Stimulated activated naive B cell treated with anti-CD40 and anti-IgM and Interleukin-4, amounts not matched to agents 10 μg/mL and 1 μg/mL and 100 μg/mL, for 72 hours (primary cell): ENCODE results near the gene DLX3.

Experiments used
- ATAC-seq, 2 donors: fragments of 150-1000 bp; cut with Tn5 transposase; replicated peaks; 2 replicates each; pipeline ENCODE4 v1.10.0; 2021; ENCODE audit warnings: moderate library complexity in 1 of 2
- DNase-seq: peaks from one replicate; pipeline ENCODE4 v3.0.0; 2021
- H3K27ac Mint-ChIP-seq: one replicate; pipeline ENCODE4 v1.8.0; 2022; ENCODE audit warnings: mild to moderate bottlenecking, mixed read lengths
- H3K27me3 Mint-ChIP-seq, 2 donors: one replicate each; pipeline ENCODE4 v1.8.0; 2022; ENCODE audit warnings: mixed read lengths in 2 of 2
- H3K36me3 Mint-ChIP-seq, 2 donors: one replicate each; pipeline ENCODE4 v1.8.0; 2022; ENCODE audit warnings: mixed read lengths in 2 of 2, mild to moderate bottlenecking in 1 of 2
- H3K4me1 Mint-ChIP-seq, 2 donors: one replicate each; pipeline ENCODE4 v1.8.0; 2022; ENCODE audit warnings: mixed read lengths in 2 of 2, mild to moderate bottlenecking in 1 of 2
- H3K4me3 Mint-ChIP-seq, 2 donors: one replicate each; pipeline ENCODE4 v1.8.0; 2022; ENCODE audit warnings: mild to moderate bottlenecking in 2 of 2, mixed read lengths in 2 of 2, moderate library complexity in 1 of 2
- H3K9me3 Mint-ChIP-seq, 2 donors: one replicate each; pipeline ENCODE4 v1.8.0; 2022; ENCODE audit warnings: mixed read lengths in 2 of 2, mild to moderate bottlenecking in 1 of 2

DLX3 gene

GRCh38 chr17:50013079-50013478 is 18.1 kb upstream of the DLX3 start:
- peaks cover 45 to 50% of the 10 kb centered on the region in 2 donors for H3K27me3 Mint-ChIP-seq
- no peaks in the 10 kb centered on the region for H3K4me1 Mint-ChIP-seq
- no peak overlapping the region for H3K4me3 Mint-ChIP-seq
- no peak for DNase-seq
- peaks cover 3 to 15% of the 10 kb centered on the region in 2 donors for H3K36me3 Mint-ChIP-seq
- no peak for ATAC-seq
- no peak overlapping the region for H3K27ac Mint-ChIP-seq
- peaks cover 13 to 31% of the 10 kb centered on the region in 2 donors for H3K9me3 Mint-ChIP-seq

- Mint-ChIP-seq H3K27ac (no peak overlapping the region), H3K27me3 (peaks cover 24 to 30% of the 10 kb centered on the region in 2 donors), H3K4me1 (peaks cover 5 to 15% of the 10 kb centered on the region in 2 donors), H3K36me3 (peaks cover 3 to 9% of the 10 kb centered on the region in 2 donors), H3K9me3 (peaks cover 9 to 19% of the 10 kb centered on the region in 2 donors), H3K4me3 (no peak overlapping the region)
- DNase-seq (no peak), ATAC-seq (no peak)
Measured at GRCh38 chr17:50009282-50009681, 14.3 kb upstream of the DLX3 start.

DNA sequence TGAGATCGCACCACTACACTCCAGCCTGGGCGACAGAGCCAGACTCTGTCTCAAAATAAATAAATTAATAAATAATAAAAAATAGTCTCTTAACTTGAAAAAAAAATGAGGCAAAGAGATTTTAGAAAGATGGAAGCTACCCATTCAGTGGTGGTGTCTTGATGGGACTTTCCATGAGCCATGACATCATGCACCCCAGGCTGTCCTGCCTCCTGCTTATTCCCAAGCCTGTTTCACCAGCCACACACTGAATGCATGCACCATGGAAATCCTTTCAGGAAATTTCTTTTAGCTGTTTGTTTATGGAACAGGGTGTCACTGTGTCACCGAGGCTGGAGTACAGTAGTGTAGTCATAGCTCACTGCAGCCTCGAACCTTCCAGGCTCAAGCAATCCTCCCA is 8.9 kb upstream of the DLX3 start:
- peaks cover 30 to 34% of the 10 kb centered on the region in 2 donors for H3K27me3 Mint-ChIP-seq
- ATAC-seq = no peak

DNA sequence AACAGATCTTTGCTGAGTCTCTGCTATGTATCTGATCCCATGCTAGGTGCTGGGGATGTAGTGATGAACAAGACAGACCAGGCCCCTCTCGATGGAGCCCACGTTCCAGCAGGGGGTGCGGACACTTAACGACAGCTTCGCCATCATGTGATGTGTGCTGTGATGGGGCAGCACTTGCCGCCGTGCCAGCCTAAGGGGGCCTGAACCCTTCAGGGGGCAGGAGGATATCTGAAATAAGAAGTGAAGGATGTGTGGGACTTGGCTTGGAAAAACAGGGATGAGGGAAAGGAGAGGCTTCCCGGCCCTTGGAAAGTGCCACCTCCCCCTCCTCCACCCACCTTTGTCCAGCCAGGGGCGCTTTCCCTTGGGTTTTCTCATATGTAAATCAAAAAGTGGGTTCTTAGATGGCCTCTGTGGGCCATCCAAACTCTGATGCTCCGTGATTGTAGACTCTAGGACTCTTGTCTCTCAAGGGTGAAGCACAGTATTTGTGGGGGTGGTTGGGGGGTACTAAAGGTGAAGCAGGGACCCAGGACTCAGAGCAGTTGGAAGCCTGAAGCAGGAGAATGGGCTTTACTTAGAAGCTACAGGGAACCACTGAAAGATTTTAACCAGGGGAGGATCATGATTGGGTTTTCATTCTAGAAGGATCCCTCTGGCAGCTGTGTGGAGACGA is 4.0 kb upstream of the DLX3 start:
- peaks cover 19 to 37% of the 10 kb centered on the region in 2 donors for H3K4me1 Mint-ChIP-seq
- peaks cover 0 to 3% of the 10 kb centered on the region in 2 donors for H3K36me3 Mint-ChIP-seq
- H3K27ac Mint-ChIP-seq = no peak overlapping the region
- ATAC-seq (no peak), DNase-seq (no peak)
- H3K4me3 Mint-ChIP-seq = no peak overlapping the region
- H3K9me3 Mint-ChIP-seq = no peaks in the 10 kb centered on the region
- H3K27me3 Mint-ChIP-seq = peaks cover 72 to 77% of the 10 kb centered on the region in 2 donors

More for the DNA sequence above, 8.9 kb upstream of the DLX3 start:
- Mint-ChIP-seq H3K36me3 (peaks cover under 1 to 3% of the 10 kb centered on the region in 2 donors), H3K27ac (no peak overlapping the region), H3K4me1 (peaks cover 6 to 20% of the 10 kb centered on the region in 2 donors), H3K9me3 (peaks cover 2% of the 10 kb centered on the region in 2 donors), H3K4me3 (no peak overlapping the region)
- DNase-seq = no peak

DNA sequence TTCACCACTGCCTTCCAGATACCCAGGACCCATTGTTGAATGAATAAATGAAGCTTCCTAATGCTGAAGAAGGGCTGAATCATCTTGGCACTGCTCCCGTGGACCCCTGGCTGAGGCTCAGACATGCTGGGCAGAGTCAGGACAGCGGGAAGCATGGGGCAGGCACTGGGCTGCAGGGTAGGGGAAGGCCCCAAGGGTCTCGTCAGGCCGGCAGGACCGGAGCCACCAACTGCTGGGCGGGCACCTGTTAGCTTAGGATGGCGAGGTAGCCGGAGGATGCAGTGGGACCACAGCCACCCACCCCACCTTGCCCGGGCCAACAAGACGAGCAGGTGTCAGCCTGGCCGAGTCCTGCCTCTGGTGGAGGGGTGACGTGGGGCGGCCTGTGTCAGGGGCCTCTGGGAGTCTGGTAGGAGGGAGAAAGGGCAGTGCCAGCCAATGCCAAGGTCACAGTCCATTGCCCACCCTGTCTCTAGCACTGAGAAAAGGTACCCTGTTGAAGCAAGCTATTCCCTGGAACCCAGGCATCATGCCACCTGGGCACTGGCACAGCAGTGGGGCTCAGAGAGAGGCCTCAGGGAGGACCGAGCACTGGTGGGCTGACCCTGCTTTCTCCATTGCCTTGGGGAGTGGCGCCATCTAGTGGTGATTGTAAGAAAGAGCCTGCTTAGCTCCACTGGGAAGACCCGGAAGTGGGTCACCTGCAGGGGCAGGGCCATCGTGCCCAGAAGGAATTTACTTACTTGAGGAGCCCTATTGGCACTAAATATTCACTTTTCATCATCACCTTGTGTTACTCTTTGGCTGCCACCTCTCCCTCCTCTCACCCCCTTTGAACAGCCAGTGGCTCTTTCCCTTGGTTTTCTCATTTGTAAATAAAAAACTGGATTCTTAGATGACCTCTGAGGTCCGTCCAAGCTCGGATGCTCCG is 3.0 kb upstream of the DLX3 start:
- peaks cover 21 to 41% of the 10 kb centered on the region in 2 donors for H3K4me1 Mint-ChIP-seq
- peaks cover 0 to 3% of the 10 kb centered on the region in 2 donors for H3K36me3 Mint-ChIP-seq
- H3K27ac Mint-ChIP-seq = no peak overlapping the region
- no peak overlapping the region for H3K4me3 Mint-ChIP-seq
- DNase-seq = peak; percentile 73
- H3K27me3 Mint-ChIP-seq = peaks cover 75 to 82% of the 10 kb centered on the region in 2 donors
- H3K9me3 Mint-ChIP-seq = no peaks in the 10 kb centered on the region
- peak; percentile 90 to 92 for ATAC-seq

GRCh38 chr17:49997301-49997650 is 2.3 kb upstream of the DLX3 start:
- H3K27ac Mint-ChIP-seq = no peak overlapping the region
- H3K4me1 Mint-ChIP-seq = peaks cover 23 to 41% of the 10 kb centered on the region in 2 donors
- no peak for DNase-seq
- peak overlapping the region; percentile 39 to 59 for H3K4me3 Mint-ChIP-seq
- peaks cover 81 to 87% of the 10 kb centered on the region in 2 donors for H3K27me3 Mint-ChIP-seq
- no peak for ATAC-seq
- peaks cover 0 to 3% of the 10 kb centered on the region in 2 donors for H3K36me3 Mint-ChIP-seq
- H3K9me3 Mint-ChIP-seq = no peaks in the 10 kb centered on the region

DNA sequence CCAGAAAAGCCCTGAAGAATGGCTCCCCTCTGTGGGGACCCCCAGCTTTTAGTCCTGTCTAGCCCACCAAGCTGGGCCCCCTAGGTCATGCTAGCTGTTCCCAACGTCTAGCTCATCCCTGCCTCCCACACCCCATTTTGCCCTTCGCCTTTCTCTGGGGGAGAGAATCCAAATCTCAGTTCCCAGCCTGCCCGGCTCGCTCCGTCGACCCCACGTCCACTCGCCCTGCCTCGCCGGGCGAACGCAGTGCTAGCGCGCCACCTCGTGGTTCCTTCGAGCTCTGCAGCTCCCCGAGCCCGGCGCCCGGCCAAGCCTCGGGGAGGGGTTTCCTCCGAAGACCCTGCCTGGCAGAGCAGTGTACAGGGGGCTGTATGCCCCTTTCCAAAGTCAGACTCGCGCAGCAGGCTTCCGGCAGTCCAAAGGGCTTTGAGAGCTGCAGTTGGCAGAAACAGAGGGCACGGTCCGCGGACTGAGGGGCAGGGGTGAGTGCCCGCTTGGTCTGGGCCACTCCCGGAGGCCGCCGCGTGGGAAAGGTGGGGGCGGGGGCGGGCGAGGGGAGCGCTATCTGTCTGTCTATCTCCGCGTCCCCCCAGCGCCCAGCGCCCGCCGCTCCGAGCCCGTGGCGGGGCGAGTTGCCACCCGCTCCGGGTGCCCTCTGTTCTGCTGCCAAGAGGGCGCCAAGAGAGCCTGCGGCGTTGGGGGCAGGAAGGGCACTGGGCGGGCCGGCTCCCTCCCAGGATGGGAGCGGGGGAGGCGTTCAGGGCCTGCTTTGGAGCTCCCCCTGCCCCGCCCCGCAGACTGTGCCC is 1.7 kb upstream of the DLX3 start:
- peak; percentile 45 for DNase-seq
- Mint-ChIP-seq H3K27ac (no peak overlapping the region), H3K36me3 (peaks cover 0 to 3% of the 10 kb centered on the region in 2 donors)

DNA sequence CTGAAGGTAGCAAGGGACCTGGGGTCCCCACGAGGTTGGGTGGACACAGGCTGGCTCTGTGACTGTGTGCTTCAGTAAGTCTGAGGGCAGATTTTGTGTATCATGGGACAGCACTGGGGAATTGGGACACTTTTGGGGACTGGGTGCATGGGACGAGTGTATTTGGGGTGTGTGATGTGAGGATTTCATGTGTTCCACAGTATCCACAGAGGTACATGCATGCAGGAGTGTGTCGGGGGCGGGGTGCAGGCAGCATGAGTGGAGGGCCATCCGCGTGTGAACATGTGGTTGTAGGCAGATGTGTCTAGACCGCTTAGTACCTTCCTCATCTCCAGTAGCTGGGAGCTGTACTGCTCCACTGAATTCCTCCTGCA is 1.1 kb upstream of the DLX3 start:
- Mint-ChIP-seq H3K4me1 (peaks cover 24 to 36% of the 10 kb centered on the region in 2 donors), H3K27ac (no peak overlapping the region), H3K4me3 (no peak overlapping the region), H3K36me3 (peaks cover 0 to 3% of the 10 kb centered on the region in 2 donors), H3K9me3 (no peaks in the 10 kb centered on the region), H3K27me3 (peaks cover 81 to 88% of the 10 kb centered on the region in 2 donors)
- no peak for ATAC-seq
- DNase-seq = no peak

More for the DNA sequence above, 1.7 kb upstream of the DLX3 start:
- peak; percentile 44 to 48 for ATAC-seq
- H3K27me3 Mint-ChIP-seq = peaks cover 81 to 87% of the 10 kb centered on the region in 2 donors
- H3K4me3 Mint-ChIP-seq = peak overlapping the region; percentile 62 to 70
- H3K4me1 Mint-ChIP-seq = peaks cover 24 to 36% of the 10 kb centered on the region in 2 donors
- no peaks in the 10 kb centered on the region for H3K9me3 Mint-ChIP-seq

GRCh38 chr17:49994085-49995054 is 654 bp downstream of the DLX3 start:
- H3K36me3 Mint-ChIP-seq = peaks cover 0 to 3% of the 10 kb centered on the region in 2 donors
- peaks cover 24 to 36% of the 10 kb centered on the region in 2 donors for H3K4me1 Mint-ChIP-seq
- H3K9me3 Mint-ChIP-seq = no peaks in the 10 kb centered on the region
- DNase-seq = no peak
- peak overlapping the region; percentile 82 to 87 for H3K4me3 Mint-ChIP-seq
- H3K27ac Mint-ChIP-seq = peak overlapping the region; percentile 74
- H3K27me3 Mint-ChIP-seq = peaks cover 84 to 90% of the 10 kb centered on the region in 2 donors
- no peak for ATAC-seq

GRCh38 chr17:49993423-49994060 is 1.5 kb downstream of the DLX3 start:
- Mint-ChIP-seq H3K36me3 (peaks cover 0 to 3% of the 10 kb centered on the region in 2 donors), H3K27me3 (peaks cover 84 to 90% of the 10 kb centered on the region in 2 donors), H3K27ac (peak overlapping the region; percentile 74), H3K4me3 (peak overlapping the region; percentile 82 to 87), H3K4me1 (peaks cover 24 to 35% of the 10 kb centered on the region in 2 donors), H3K9me3 (no peaks in the 10 kb centered on the region)
- DNase-seq (no peak), ATAC-seq (no peak)

DNA sequence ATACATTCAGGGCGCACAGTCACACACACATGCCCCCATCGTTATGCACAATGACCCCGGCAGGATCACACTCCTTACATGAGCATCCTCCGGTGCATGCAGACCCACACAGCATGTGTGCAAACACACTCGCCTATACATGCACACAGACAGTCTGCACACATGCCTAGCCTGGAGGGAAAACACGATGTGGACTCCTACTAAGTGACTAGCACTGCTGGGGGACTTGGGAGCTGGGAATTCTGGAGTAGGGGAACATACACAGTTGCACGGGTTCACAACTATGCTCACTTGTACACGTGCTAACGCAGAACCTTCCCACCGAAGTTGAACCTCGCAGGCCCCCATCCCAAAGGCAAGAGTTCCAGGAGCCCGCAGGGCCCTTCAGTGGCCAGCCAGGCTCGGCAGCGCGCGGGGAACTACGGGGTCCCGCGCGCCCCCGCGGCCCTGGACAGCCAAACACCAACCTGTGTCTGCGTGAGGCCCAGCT is 2.0 kb downstream of the DLX3 start:
- Mint-ChIP-seq H3K36me3 (peaks cover 0 to 3% of the 10 kb centered on the region in 2 donors), H3K4me3 (peak overlapping the region; percentile 47 to 82), H3K27ac (peak overlapping the region; percentile 57), H3K27me3 (peaks cover 84 to 90% of the 10 kb centered on the region in 2 donors), H3K9me3 (no peaks in the 10 kb centered on the region), H3K4me1 (peaks cover 25 to 29% of the 10 kb centered on the region in 2 donors)
- no peak for ATAC-seq
- DNase-seq = no peak

DNA sequence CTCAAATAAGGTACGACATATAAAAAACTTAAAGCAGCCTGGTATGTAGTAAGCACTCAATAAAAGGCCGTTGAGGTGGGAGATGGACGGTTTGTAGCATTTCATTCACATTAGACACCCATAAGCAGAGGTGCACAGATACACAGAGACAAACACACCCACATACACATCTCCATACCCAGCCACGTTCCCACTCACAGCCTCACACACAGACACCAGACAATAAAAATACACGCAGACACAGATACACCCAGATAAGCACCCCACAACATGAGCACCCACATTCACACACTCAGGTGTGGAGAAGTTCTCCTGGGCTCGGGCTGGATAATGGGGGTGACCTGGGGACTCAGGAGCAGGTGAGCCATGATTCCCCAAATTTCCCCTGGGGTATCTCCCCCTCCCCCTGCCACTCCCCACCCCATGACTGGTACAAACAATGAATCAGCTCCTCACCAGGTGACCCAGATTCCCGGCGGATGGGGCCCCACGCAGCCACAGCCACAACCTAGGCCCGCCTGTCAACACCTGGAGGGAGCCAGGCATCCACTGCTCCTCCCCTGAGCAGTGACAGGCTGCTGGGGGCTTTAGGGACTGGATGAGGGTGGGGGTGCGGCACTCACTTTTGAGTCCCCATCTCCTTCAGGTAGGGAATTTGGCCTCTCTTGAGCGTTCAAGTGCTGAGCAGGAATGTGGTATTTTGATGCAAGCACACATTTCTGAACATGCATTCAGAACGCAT is 2.7 kb downstream of the DLX3 start:
- no peak for ATAC-seq
- no peak overlapping the region for H3K27ac Mint-ChIP-seq
- H3K36me3 Mint-ChIP-seq = peaks cover 0 to 3% of the 10 kb centered on the region in 2 donors
- H3K4me3 Mint-ChIP-seq = peak overlapping the region in 1 of 2 donors; percentile 47
- no peak for DNase-seq
- H3K27me3 Mint-ChIP-seq = peaks cover 84 to 90% of the 10 kb centered on the region in 2 donors
- H3K9me3 Mint-ChIP-seq = no peaks in the 10 kb centered on the region
- H3K4me1 Mint-ChIP-seq = peaks cover 28% of the 10 kb centered on the region in 2 donors
